Caki2 (cell line): ENCODE results near the gene UBR1. TPM values are rescaled to one million over a fixed set of nuclear protein-coding genes. Genes with fewer than 3 reads are reported as not detected.

Experiments
- total RNA-seq: library from RNA; depleted of rRNA; stranded (reverse); fragments of >200 nt; shearing (Covaris generic); gene quantifications from 2 replicates; pipeline ENCODE4 v1.2.3, GENCODE V29; 2014; ENCODE audit warnings: low replicate concordance; rRNA removed

UBR1 gene
- total RNA-seq, 1 experiment from 2014 or later, result 37.6 TPM

Other genes with a start within 250 kb of the UBR1 start
- gene TTBK2, start 185.3 kb downstream of the UBR1 start, total RNA-seq, result 7.4 and 10.6 TPM in 2 replicates
- gene TMEM62, start 27.5 kb upstream of the UBR1 start, total RNA-seq, result 27.1 and 37.7 TPM in 2 replicates
- gene CCNDBP1, start 79.4 kb upstream of the UBR1 start, total RNA-seq, result 64.0 and 96.2 TPM in 2 replicates
- not detected in 2 replicates for gene EPB42, start 115.0 kb upstream of the UBR1 start, total RNA-seq
- gene TGM5, start 160.9 kb upstream of the UBR1 start, total RNA-seq, result not detected in 2 replicates
- gene TGM7, start 196.2 kb upstream of the UBR1 start, total RNA-seq, result not detected in 2 replicates
- gene LCMT2, start 224.5 kb upstream of the UBR1 start, total RNA-seq, result 6.0 and 8.3 TPM in 2 replicates